Esophagus muscularis mucosa (tissue), 3 donors: ENCODE data around the gene DACH1.

Source experiments
- CTCF ChIP-seq, 3 experiments: fragments of 200-600 bp in 2 of 3; fragments of 450-650 bp in 1 of 3; sonication (generic) in 2 of 3; IDR thresholded peaks; one replicate each; pipeline ENCODE4 v1.5.1; 2017 to 2019; ENCODE audit warnings: antibody characterized with exemption in 3 of 3, mild to moderate bottlenecking in 2 of 3, moderate library complexity in 1 of 3
- POLR2AphosphoS5 ChIP-seq, 2 donors: sonication (generic); formaldehyde crosslinking; IDR thresholded peaks; one replicate each; pipeline ENCODE4 v1.6.1; 2017; ENCODE audit warnings: antibody characterized with exemption in 2 of 2

- TF ChIP-seq CTCF (IDR thresholded peaks at IDR 0.05) (no peak), POLR2AphosphoS5 (IDR thresholded peaks at IDR 0.05) (no peak)
Measured at GRCh38 chr13:71880753-71881541, 13.9 kb upstream of the DACH1 start.
